ENCODE data around the gene GRAMD2B. TPM values are rescaled to one million over a fixed set of nuclear protein-coding genes. Genes with fewer than 3 reads are reported as not detected.

Gene GRAMD2B, protein sequence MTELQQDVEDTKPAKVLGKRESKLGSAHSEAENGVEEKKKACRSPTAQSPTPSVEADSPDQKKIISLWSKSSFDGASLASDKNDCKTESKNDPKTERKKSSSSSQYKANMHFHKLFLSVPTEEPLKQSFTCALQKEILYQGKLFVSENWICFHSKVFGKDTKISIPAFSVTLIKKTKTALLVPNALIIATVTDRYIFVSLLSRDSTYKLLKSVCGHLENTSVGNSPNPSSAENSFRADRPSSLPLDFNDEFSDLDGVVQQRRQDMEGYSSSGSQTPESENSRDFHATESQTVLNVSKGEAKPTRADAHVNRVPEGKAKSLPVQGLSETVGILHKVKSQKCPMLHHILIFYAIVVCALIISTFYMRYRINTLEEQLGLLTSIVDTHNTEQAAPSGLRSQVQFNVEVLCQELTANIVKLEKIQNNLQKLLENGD
- total RNA-seq, result 10 to 100 TPM in 8 of 9 donors, 1 to 10 TPM in 1; 4.0 to 80.9 (median 30.6) TPM
- 10 to 100 TPM; 10.6 to 19.2 (median 14.6) TPM for polyA plus RNA-seq
- long read RNA-seq, donor 1, result 0 reads
- long read RNA-seq, donor 2, result 0 reads
- long read RNA-seq, donor 3, result 0 reads
- long read RNA-seq, donor 4, transcript GRAMD2B-201 (14 exons, 3,175 nt), result major isoform, 6 of 16 reads
- long read RNA-seq, donor 4, partial matches to known transcripts, result 2 of 16 reads
- long read RNA-seq, donor 4, other reads (novel, unspliced or antisense), result 7 of 16 reads
- long read RNA-seq, donor 5, transcript GRAMD2B-201 (14 exons, 3,175 nt), result major isoform, 33 of 42 reads
- long read RNA-seq, donor 5, partial matches to known transcripts, result 1 of 42 reads
- long read RNA-seq, donor 5, other reads (novel, unspliced or antisense), result 5 of 42 reads
- long read RNA-seq, donor 6, partial matches to known transcripts, result 6 of 16 reads
- long read RNA-seq, donor 6, other reads (novel, unspliced or antisense), result 6 of 16 reads
- long read RNA-seq, donor 7, result 0 reads
- long read RNA-seq, donor 8, result 0 reads
- long read RNA-seq, donor 9, result 0 reads
- long read RNA-seq, donor 10, result 0 reads

DNA sequence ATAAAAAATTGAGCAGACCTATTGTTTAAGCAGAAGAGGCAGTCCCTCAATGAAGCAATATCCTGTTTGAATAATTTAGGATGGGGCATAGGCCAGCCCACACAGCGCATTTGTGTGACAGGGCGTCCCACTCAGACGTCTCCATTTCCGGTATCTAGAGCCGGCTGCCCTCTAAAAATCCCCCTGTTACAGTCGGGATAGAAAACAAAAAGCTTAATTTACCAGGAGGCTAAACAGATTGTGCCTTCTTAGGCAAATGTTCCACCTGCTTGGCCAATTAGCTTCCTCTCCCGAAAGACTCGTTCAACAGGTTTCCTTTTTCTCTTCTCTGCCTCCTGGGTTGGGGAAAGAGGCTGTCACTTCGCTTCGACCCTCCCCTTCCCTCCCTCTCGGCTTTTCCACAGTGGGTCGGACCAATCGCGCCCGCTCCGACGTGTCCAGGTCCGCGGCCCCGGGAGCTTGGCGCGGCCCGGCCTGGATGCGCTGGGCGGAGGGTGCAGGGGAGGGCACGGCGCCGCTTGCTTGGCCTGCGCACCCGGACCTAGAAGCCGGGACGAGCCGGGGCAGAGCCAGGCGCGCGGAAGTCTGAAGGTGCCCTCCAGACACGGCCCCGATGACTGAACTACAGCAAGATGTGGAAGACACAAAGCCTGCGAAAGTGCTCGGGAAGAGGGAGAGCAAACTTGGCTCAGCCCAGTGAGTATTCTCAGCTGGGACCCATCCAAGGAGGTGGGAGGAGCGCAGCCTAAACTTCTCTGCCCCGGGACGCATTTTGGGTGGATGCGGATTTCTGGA, at the start of gene GRAMD2B:
TSS of gene GRAMD2B (plus strand) at position 416 of the 795 bp plus-strand sequence. CDS start at position 614, 198 bp downstream.
- Histone ChIP-seq H3K36me3 (replicated peaks in 1 of 2) (peaks cover 0 to 3% of the 10 kb centered on the region in 2 donors), H3K4me1 (replicated peaks in 1 of 2) (peaks cover 0 to 26% of the 10 kb centered on the region in 2 donors), H3K9me3 (replicated peaks in 1 of 3) (no peaks in the 10 kb centered on the region), H3K4me3 (peak within 1 kb of the TSS; percentile 5 to 72 (median 40)), H3K27me3 (no peaks in the 10 kb centered on the region), H3K27ac (peak within 1 kb of the TSS; percentile 82 to 94 (median 84))
- peak; percentile 86 to 93 (median 91) for DNase-seq
- 0 to 1% (median 0%) methylated on average over 17 to 44 of the region's 44 CpGs for WGBS, 4 donors
- intact Hi-C loops (cut with DNase I), result no loop called here
- TF ChIP-seq, protein P1, sequence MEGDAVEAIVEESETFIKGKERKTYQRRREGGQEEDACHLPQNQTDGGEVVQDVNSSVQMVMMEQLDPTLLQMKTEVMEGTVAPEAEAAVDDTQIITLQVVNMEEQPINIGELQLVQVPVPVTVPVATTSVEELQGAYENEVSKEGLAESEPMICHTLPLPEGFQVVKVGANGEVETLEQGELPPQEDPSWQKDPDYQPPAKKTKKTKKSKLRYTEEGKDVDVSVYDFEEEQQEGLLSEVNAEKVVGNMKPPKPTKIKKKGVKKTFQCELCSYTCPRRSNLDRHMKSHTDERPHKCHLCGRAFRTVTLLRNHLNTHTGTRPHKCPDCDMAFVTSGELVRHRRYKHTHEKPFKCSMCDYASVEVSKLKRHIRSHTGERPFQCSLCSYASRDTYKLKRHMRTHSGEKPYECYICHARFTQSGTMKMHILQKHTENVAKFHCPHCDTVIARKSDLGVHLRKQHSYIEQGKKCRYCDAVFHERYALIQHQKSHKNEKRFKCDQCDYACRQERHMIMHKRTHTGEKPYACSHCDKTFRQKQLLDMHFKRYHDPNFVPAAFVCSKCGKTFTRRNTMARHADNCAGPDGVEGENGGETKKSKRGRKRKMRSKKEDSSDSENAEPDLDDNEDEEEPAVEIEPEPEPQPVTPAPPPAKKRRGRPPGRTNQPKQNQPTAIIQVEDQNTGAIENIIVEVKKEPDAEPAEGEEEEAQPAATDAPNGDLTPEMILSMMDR (IDR thresholded peaks at IDR 0.05), result peak in 1 of 6 experiments; percentile 4
- peak; percentile 84 to 92 for TF ChIP-seq POLR2A (IDR thresholded peaks at IDR 0.05)

DNA sequence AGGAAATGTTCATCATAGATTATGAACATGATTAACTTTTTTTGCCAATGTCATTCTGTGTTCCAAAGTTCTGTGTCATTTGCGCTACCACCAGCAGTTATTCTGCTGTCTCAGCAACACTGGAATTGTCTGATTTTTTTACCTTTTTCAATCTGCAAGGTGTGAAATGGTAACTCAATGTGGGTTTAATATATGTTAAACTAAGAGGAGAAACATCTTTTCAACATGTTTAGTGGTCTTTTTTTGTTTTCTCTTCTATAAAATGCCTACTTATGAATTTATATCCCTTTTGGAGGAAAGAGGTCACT, 49.1 kb upstream of the GRAMD2B start:
- no peaks in the 10 kb centered on the region for H3K36me3 ChIP-seq (replicated peaks in 1 of 2)
- H3K4me1 ChIP-seq (replicated peaks in 1 of 2), result peaks cover 16 to 17% of the 10 kb centered on the region in 2 donors
- WGBS, 4 donors, result 91 to 100% (median 98%) methylated on average over 1 of the region's 1 CpG
- no peak for DNase-seq
- no peaks in the 10 kb centered on the region for H3K9me3 ChIP-seq (replicated peaks in 1 of 3)
- TF ChIP-seq, protein P1 (IDR thresholded peaks at IDR 0.05), result no peak
- no peak for TF ChIP-seq POLR2A (IDR thresholded peaks at IDR 0.05)
- H3K27ac ChIP-seq, result no peak overlapping the region
- no peaks in the 10 kb centered on the region for H3K27me3 ChIP-seq
- intact Hi-C loops (cut with DNase I), result no loop called here
- no peak overlapping the region for H3K4me3 ChIP-seq

DNA sequence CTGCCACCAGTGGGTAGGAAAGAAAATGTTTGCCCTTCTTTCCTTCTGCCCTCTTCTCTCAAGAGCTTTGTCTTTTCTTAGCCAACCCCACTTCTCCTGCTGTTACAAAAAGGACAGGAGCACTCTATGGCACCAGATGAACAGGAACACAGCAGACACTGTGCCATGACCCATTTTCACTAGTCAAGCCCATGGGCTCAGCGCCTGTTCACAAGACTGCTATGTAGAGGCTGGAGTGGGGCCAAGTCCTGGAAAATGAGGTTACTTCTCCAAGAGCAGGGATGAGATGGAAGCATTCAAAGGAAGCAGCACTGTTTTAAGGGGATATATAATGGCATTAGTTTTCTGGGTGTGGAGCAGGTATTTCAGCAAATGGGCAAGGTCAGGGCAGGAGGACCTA, 46.8 kb upstream of the GRAMD2B start:
- Histone ChIP-seq H3K36me3 (replicated peaks in 1 of 2) (no peaks in the 10 kb centered on the region), H3K27ac (no peak overlapping the region), H3K4me1 (replicated peaks in 1 of 2) (no peaks in the 10 kb centered on the region), H3K27me3 (no peaks in the 10 kb centered on the region), H3K9me3 (replicated peaks in 1 of 3) (no peaks in the 10 kb centered on the region), H3K4me3 (no peak overlapping the region)
- intact Hi-C loops (cut with DNase I), result no loop called here
- peak in 4 of 7 donors; percentile 45 to 61 (median 53) for DNase-seq
- TF ChIP-seq, protein P1 (IDR thresholded peaks at IDR 0.05), result no peak
- TF ChIP-seq POLR2A (IDR thresholded peaks at IDR 0.05), result no peak
- 33 to 72% (median 55%) methylated on average over 1 of the region's 1 CpG for WGBS, 4 donors
